Nephron progenitor cell (in vitro differentiated cells): ENCODE results near the gene CBLN3.

Experiments
- DNase-seq: peaks from one replicate; pipeline ENCODE4 v3.0.0; 2021
- H3K27ac Mint-ChIP-seq: 2 replicates; pipeline ENCODE4 v1.8.0; 2021; ENCODE audit warnings: mild to moderate bottlenecking, moderate library complexity, mixed read lengths
- H3K27me3 Mint-ChIP-seq: 2 replicates; pipeline ENCODE4 v1.8.0; 2021; ENCODE audit warnings: mild to moderate bottlenecking, low read depth, mixed read lengths; ENCODE audit not compliant: poor library complexity
- H3K36me3 Mint-ChIP-seq: 2 replicates; pipeline ENCODE4 v1.8.0; 2021; ENCODE audit warnings: low read depth, mixed read lengths
- H3K4me1 Mint-ChIP-seq: 2 replicates; pipeline ENCODE4 v1.8.0; 2021; ENCODE audit warnings: mixed read lengths
- H3K4me3 Mint-ChIP-seq: 2 replicates; pipeline ENCODE4 v1.8.0; 2021; ENCODE audit warnings: mild to moderate bottlenecking, moderate library complexity, mixed read lengths
- H3K9me3 Mint-ChIP-seq: 2 replicates; pipeline ENCODE4 v1.8.0; 2021; ENCODE audit warnings: mild to moderate bottlenecking, moderate library complexity, mixed read lengths
- TF ChIP-seq, protein P1 (sequence below): fragments of 200-600 bp; sonication (generic); IDR thresholded peaks from 2 replicates; pipeline ENCODE4 v1.5.0; 2021; ENCODE audit warnings: antibody characterized with exemption

Gene CBLN3

DNA sequence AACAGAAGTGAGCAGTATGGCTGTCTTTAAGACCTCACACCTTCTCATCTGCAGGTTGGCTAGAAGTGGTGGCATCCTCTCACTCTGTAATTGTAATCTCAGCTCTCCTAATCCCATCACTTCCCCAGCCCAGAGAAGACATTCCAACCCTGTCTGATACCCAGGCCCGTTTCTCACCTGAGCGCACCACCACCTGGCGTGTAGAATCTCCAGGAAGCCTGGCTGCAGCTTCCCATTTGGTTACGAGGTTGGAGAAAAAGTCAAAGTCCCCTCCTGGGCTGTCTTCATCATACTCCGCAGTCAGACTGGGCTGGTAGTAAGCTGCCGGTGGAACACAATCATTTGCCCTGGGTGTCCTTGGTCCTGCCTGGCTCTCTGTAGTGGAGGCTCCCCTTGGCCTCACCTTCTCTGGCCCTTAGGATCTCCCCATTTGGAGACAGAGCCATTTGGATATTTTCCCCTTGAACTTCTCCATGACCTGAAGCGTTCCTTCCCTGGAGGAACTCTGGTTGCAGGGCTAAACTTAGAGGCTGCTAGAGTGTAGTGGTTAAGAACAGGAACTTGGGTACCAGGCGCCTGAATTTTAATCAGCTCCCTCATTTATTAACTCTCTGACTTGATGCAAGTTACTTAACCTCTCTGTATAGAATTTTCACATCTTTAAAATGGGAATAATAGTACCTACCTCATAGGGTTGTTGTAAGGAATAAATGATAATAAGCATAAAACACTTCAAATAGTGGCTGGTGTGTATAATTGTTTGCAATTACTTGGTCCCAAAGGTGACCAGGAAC, 11.3 kb upstream of the CBLN3 start:
- peaks cover 43% of the 10 kb centered on the region for H3K4me1 Mint-ChIP-seq
- peak overlapping the region; percentile 94 for H3K4me3 Mint-ChIP-seq
- H3K27ac Mint-ChIP-seq: no peak overlapping the region
- DNase-seq: no peak
- TF ChIP-seq, protein P1, sequence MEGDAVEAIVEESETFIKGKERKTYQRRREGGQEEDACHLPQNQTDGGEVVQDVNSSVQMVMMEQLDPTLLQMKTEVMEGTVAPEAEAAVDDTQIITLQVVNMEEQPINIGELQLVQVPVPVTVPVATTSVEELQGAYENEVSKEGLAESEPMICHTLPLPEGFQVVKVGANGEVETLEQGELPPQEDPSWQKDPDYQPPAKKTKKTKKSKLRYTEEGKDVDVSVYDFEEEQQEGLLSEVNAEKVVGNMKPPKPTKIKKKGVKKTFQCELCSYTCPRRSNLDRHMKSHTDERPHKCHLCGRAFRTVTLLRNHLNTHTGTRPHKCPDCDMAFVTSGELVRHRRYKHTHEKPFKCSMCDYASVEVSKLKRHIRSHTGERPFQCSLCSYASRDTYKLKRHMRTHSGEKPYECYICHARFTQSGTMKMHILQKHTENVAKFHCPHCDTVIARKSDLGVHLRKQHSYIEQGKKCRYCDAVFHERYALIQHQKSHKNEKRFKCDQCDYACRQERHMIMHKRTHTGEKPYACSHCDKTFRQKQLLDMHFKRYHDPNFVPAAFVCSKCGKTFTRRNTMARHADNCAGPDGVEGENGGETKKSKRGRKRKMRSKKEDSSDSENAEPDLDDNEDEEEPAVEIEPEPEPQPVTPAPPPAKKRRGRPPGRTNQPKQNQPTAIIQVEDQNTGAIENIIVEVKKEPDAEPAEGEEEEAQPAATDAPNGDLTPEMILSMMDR: no peak
- peaks cover 11% of the 10 kb centered on the region for H3K27me3 Mint-ChIP-seq
- peaks cover 43% of the 10 kb centered on the region for H3K36me3 Mint-ChIP-seq
- no peaks in the 10 kb centered on the region for H3K9me3 Mint-ChIP-seq

DNA sequence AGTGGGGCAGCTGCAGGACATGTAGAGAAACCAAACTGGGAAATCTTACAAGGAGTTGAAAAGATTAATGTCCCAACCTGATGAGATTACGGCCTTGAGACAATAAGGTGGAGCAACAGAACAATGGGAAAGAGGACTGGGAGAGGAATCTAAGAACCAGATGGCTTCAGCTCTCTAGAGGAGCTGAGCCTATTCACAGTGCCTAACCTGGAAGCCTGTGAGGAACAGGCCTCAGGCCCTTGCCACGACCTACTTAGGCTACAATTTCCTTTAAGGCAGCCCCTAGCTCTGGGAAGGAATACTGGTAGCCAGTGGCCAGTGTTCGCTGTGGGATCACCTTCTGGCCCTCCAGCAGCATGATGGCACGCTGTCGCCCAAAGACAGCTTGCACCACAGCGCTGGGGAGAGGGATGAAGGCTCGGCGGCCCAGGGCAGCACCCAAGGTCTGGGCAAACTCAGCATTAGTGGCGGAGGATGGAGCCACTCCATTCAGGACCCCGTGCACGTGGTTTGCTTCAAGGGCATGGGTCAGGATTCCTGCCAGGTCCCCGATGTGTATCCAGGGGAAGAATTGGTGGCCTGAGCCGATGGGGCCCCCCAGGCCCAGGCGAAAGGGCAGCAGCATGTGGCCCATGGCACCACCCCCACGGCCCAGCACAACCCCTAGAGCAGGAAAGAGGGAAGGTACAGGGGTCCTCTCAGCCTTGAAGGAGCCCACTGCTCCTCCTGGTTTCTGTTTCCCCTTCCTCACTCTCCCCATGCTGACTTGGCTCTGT, 10.6 kb upstream of the CBLN3 start:
- Mint-ChIP-seq H3K36me3 (peaks cover 37% of the 10 kb centered on the region), H3K4me1 (peaks cover 43% of the 10 kb centered on the region), H3K27ac (peak overlapping the region; percentile 60), H3K27me3 (peaks cover 10% of the 10 kb centered on the region), H3K4me3 (no peak overlapping the region), H3K9me3 (no peaks in the 10 kb centered on the region)
- TF ChIP-seq, protein P1: no peak
- no peak for DNase-seq

DNA sequence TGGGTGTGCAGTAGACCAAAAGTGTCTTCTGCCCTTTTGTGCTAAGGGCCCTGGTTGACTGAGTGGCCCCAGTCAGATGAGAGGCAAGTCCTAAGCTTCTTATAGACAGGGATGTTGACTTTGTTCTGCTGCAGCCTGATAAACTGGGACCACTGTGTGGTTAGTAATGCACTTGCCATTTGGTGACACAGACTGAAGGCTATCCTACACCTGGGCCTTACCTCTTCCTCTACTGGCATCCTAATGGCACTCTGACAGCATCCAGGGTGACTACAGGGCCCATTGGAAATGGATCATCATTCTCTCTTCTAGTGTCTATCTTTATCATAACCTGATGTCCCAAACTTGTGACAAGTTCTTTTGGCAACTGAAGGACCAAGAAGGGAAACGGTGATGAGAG, 9.8 kb upstream of the CBLN3 start:
- peaks cover 49% of the 10 kb centered on the region for H3K4me1 Mint-ChIP-seq
- peak overlapping the region; percentile 60 for H3K27ac Mint-ChIP-seq
- H3K4me3 Mint-ChIP-seq: no peak overlapping the region
- H3K9me3 Mint-ChIP-seq: no peaks in the 10 kb centered on the region
- H3K36me3 Mint-ChIP-seq: peaks cover 30% of the 10 kb centered on the region
- peaks cover 2% of the 10 kb centered on the region for H3K27me3 Mint-ChIP-seq
- TF ChIP-seq, protein P1: no peak
- DNase-seq: no peak

DNA sequence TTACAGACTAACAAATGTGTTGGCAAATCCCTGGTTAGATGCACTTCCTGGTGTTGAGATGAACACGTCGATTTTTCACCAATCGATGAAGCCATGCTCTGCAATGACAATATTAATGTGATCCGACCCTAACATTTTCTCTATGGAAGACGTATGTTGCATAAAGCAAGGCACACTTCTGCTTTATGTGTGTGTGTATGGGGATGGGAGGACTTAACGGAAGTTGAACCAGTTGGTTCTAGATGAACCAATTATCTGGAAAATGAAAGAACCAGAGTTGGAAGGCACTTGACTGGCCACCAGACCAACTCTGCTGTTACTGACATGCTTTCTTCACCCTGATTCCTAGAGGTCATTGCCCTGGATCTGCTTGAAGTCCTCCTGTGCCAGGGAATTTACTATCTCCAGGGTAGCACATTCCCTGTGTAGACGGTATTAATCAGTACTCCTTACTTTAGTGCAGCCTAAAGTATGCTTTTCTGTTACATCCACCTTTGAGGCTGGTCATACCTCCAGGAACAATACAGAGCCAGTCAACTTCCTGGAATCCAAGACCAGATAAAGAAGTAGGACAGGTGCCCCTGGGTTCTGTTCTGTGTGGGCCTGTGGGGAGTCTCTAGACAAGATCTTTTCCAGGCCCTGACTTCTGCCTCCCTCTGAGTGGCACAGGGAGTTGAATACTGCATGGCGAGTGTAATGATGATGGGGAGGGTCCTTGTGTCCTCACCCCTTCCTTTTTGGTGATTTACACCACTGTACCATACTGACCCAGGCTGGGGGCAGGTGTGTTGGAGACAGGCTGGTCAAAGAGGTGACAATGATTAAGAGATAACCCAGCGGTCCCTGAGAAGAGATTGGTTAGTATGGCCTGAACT, 9.0 kb upstream of the CBLN3 start:
- no peaks in the 10 kb centered on the region for H3K27me3 Mint-ChIP-seq
- no peak overlapping the region for H3K4me3 Mint-ChIP-seq
- peaks cover 34% of the 10 kb centered on the region for H3K36me3 Mint-ChIP-seq
- no peaks in the 10 kb centered on the region for H3K9me3 Mint-ChIP-seq
- H3K27ac Mint-ChIP-seq: peak overlapping the region; percentile 12
- peaks cover 49% of the 10 kb centered on the region for H3K4me1 Mint-ChIP-seq
- TF ChIP-seq, protein P1: no peak
- DNase-seq: no peak

DNA sequence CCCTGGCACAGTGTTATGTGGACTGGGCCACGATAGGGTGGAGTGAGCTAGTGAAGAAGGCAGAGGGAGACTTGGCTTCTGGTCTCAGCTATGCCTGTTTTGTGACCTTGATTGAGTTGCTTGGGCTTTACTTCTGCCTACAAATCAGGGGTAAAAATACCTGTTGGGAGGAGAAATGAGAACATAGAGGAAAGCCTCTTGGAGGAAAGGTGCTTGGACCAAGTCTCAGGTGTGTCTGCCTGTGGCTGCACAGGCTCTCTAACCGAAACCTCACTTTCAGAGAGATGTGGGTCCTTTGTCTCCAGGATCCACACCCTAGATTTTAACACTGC, 8.2 kb upstream of the CBLN3 start:
- TF ChIP-seq, protein P1: no peak
- no peaks in the 10 kb centered on the region for H3K9me3 Mint-ChIP-seq
- no peak overlapping the region for H3K27ac Mint-ChIP-seq
- peaks cover 2% of the 10 kb centered on the region for H3K27me3 Mint-ChIP-seq
- no peak overlapping the region for H3K4me3 Mint-ChIP-seq
- no peak for DNase-seq
- H3K36me3 Mint-ChIP-seq: peaks cover 42% of the 10 kb centered on the region
- H3K4me1 Mint-ChIP-seq: peaks cover 52% of the 10 kb centered on the region
